Osteoblast (primary cell): Measurements from ENCODE around the gene ATAD3A. TPM values are rescaled to one million over a fixed set of nuclear protein-coding genes. Genes with fewer than 3 reads are reported as not detected.

Source experiments
- DNase-seq: peaks from one replicate; pipeline ENCODE4 v3.0.0; 2011; ENCODE audit warnings: low spot score, mixed read lengths; ENCODE audit not compliant: insufficient read length; ENCODE audit errors: missing footprints
- H2AFZ ChIP-seq: 2 replicates; pipeline ENCODE4 v1.6.0; 2011; ENCODE audit warnings: mild to moderate bottlenecking, low read length
- H3K27ac ChIP-seq: 2 replicates; pipeline ENCODE4 v1.5.1; 2011; ENCODE audit warnings: mild to moderate bottlenecking, low read depth, low read length, moderate library complexity
- H3K27me3 ChIP-seq: 2 replicates; pipeline ENCODE4 v1.6.0; 2012; ENCODE audit warnings: mild to moderate bottlenecking, control low read depth, inconsistent platforms, low read length, moderate library complexity; ENCODE audit not compliant: insufficient read depth
- H3K36me3 ChIP-seq: 2 replicates; pipeline ENCODE4 v1.5.1; 2011; ENCODE audit warnings: mild to moderate bottlenecking, low read length, control low read depth, moderate library complexity; ENCODE audit not compliant: insufficient read depth
- H3K4me1 ChIP-seq: 2 replicates; pipeline ENCODE4 v1.5.1; 2011; ENCODE audit warnings: mild to moderate bottlenecking, low read length, control low read depth, moderate library complexity; ENCODE audit not compliant: insufficient read depth
- H3K4me2 ChIP-seq: 2 replicates; pipeline ENCODE4 v1.6.0; 2011; ENCODE audit warnings: mild to moderate bottlenecking, low read length; ENCODE audit not compliant: insufficient read depth
- H3K4me3 ChIP-seq: fragments of 200-600 bp; sonication (generic); 3 replicates; pipeline ENCODE4 v1.5.1; 2012; ENCODE audit warnings: mild to moderate bottlenecking, low read length, inconsistent platforms; ENCODE audit not compliant: insufficient read depth
- H3K79me2 ChIP-seq: 2 replicates; pipeline ENCODE4 v1.6.0; 2012; ENCODE audit warnings: mild to moderate bottlenecking, low read length, control low read depth, inconsistent platforms; ENCODE audit not compliant: insufficient read depth
- H3K9me3 ChIP-seq: 2 replicates; pipeline ENCODE4 v1.5.1; 2011; ENCODE audit warnings: low read depth, low read length, control low read depth
- H4K20me1 ChIP-seq: 2 replicates; pipeline ENCODE4 v1.6.0; 2012; ENCODE audit warnings: mild to moderate bottlenecking, low read length, control low read depth; ENCODE audit not compliant: insufficient read depth
- CTCF ChIP-seq: IDR thresholded peaks from 2 replicates; pipeline ENCODE4 v1.5.1; 2011; ENCODE audit warnings: mild to moderate bottlenecking, low read depth, low read length, moderate library complexity; ENCODE audit errors: extremely low read depth
- total RNA-seq: library from RNA; depleted of rRNA; stranded (reverse); fragments of >200 nt; gene quantifications from 2 replicates; pipeline ENCODE4 v1.2.3, GENCODE V29; 2012

The ATAD3A gene
- total RNA-seq, 1 donor, result 19.9 TPM

GRCh38 chr1:1537626-1538250 is 25.8 kb downstream of the ATAD3A start:
- TF ChIP-seq CTCF, result no peak
- DNase-seq, result peak; percentile 93
- H3K9me3 ChIP-seq, result no peaks in the 10 kb centered on the region
- H3K27me3 ChIP-seq, result no peaks in the 10 kb centered on the region
- peaks cover 18% of the 10 kb centered on the region for H3K36me3 ChIP-seq
- H3K4me2 ChIP-seq, result no peak overlapping the region
- H3K4me3 ChIP-seq, result no peak overlapping the region
- H4K20me1 ChIP-seq, result peaks cover 16% of the 10 kb centered on the region
- H3K27ac ChIP-seq, result no peak overlapping the region
- peaks cover 21% of the 10 kb centered on the region for H3K79me2 ChIP-seq
- H2AFZ ChIP-seq, result no peak overlapping the region
- no peaks in the 10 kb centered on the region for H3K4me1 ChIP-seq

- no peak for TF ChIP-seq CTCF
- peaks cover 16% of the 10 kb centered on the region for H4K20me1 ChIP-seq
- no peaks in the 10 kb centered on the region for H3K4me1 ChIP-seq
- H3K27me3 ChIP-seq, result no peaks in the 10 kb centered on the region
- no peak overlapping the region for H3K27ac ChIP-seq
- peak overlapping the region; percentile 78 for H3K4me2 ChIP-seq
- H3K9me3 ChIP-seq, result no peaks in the 10 kb centered on the region
- peaks cover 21% of the 10 kb centered on the region for H3K36me3 ChIP-seq
- no peak overlapping the region for H3K4me3 ChIP-seq
- peaks cover 21% of the 10 kb centered on the region for H3K79me2 ChIP-seq
- peak; percentile 74 for DNase-seq
- no peak overlapping the region for H2AFZ ChIP-seq
Observed at GRCh38 chr1:1538334-1538733, 26.4 kb downstream of the ATAD3A start.

DNA sequence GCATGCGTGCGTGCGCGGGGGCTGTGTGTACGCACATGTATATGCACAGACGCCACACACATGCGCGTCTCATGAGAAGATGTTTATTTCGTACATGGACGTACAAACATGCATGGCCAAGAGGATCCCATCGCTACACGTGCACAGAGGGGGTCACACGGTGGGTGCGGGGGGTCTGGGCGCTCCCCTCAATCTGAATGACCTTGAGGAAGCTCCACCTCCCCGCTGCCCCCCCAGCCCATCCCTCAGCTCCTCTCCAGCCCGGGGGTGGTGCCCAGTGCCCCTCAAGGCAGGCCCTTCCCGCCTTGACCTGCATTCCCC is 27.0 kb downstream of the ATAD3A start:
- Histone ChIP-seq H3K36me3 (peaks cover 21% of the 10 kb centered on the region), H3K9me3 (no peaks in the 10 kb centered on the region), H3K27ac (no peak overlapping the region), H3K4me2 (peak overlapping the region; percentile 78), H2AFZ (no peak overlapping the region), H4K20me1 (peaks cover 16% of the 10 kb centered on the region), H3K79me2 (peaks cover 21% of the 10 kb centered on the region), H3K4me1 (no peaks in the 10 kb centered on the region), H3K4me3 (peak overlapping the region; percentile 72), H3K27me3 (no peaks in the 10 kb centered on the region)
- no peak for DNase-seq
- TF ChIP-seq CTCF, result no peak

DNA sequence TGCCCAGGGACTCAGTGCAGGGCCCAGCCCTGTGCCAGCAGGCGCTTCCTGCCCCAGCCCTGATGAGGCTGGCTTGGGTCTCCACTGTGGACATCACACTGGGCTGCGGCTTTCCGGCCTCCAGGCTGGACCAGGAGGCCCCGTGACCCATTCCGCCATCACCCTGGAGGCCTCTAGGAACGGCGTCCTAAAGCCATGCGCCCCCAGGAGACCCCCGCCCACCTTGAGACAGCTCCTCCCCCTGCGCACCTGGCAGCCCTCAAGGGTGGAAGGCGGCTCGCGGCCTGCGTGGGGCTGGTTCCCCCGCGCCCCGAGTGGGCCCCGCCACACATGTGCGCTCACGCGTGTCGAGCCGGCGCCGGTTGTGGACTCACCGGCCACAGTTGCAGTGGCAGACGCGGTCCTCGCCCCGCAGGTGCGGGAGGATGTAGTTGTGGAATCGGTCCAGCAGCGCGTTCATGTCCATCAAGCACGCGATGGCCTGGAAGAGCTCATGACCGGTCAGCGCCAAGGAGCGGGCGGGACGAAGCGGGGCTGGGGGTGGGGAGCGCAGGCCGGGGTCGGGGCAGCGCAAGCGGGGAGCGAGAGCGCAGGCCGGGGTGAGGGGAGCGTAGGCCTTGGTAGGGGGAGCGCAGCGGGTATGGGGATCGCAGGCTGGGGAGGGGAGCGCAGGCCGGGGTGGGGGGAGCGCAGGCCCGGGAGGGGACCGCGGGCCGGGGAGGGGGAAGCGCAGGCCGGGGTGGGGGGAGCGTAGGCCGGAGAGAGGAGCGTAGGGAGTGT is 27.5 kb downstream of the ATAD3A start:
- peaks cover 21% of the 10 kb centered on the region for H3K79me2 ChIP-seq
- H3K4me3 ChIP-seq, result peak overlapping the region; percentile 72
- no peak overlapping the region for H3K27ac ChIP-seq
- H4K20me1 ChIP-seq, result peaks cover 16% of the 10 kb centered on the region
- peak overlapping the region; percentile 78 for H3K4me2 ChIP-seq
- DNase-seq, result peak; percentile 99
- TF ChIP-seq CTCF, result no peak
- H2AFZ ChIP-seq, result no peak overlapping the region
- H3K27me3 ChIP-seq, result no peaks in the 10 kb centered on the region
- H3K9me3 ChIP-seq, result no peaks in the 10 kb centered on the region
- H3K36me3 ChIP-seq, result peaks cover 21% of the 10 kb centered on the region
- no peaks in the 10 kb centered on the region for H3K4me1 ChIP-seq
